ENCODE results near the gene PDGFRB. TPM values are rescaled to one million over a fixed set of nuclear protein-coding genes. Genes with fewer than 3 reads are reported as not detected.
A peak's percentile ranks its signal among the peaks of the same experiment; 100 is the strongest.
"Not testable (repeated sequence)": the region's sequence is repeated elsewhere in the genome, so short reads cannot be mapped to it uniquely, and the experiment has no call there.

The PDGFRB gene
- total and polyA plus RNA-seq, 9 donors = 102 to 302 (median 207) TPM

DNA sequence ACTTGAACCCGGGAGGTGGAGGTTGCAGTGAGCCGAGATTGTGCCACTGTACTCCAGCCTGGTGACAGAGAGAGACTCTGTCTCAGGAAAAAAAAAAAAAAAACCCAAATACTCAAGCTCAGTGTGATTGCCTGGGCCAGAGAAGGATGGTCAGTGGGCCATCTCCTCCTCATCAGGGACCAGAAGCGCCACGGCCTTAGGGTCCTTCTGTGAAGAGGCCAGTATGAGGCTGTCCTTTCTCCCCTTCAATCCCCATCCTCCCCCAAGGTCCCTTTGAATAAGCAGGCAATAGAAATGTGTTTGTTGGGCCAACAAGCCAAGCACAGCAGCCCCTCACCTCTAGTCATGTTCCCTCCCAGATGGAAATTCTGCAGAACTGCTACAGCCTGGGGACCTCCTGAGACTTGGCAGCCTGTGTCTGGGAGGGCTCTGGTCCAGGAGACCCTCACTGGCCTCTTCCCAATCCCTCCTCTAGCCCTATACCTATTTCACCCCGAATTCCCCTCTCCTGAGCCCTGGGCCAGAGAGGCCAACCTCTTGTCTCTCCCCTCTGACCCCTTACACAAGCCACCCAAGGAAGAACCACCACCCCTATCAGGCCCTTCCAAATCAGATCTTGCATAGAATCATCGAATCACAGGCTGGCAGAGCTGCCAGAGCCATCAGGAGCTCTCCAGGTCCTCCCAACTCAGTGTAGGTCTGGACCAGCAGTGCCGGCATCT lies 70.3 kb downstream of the PDGFRB start:
- WGBS, 3 donors = 74 to 94% (median 89%) methylated on average over 7 of the region's 7 CpGs
- H3K4me3 ChIP-seq = no peak overlapping the region

DNA sequence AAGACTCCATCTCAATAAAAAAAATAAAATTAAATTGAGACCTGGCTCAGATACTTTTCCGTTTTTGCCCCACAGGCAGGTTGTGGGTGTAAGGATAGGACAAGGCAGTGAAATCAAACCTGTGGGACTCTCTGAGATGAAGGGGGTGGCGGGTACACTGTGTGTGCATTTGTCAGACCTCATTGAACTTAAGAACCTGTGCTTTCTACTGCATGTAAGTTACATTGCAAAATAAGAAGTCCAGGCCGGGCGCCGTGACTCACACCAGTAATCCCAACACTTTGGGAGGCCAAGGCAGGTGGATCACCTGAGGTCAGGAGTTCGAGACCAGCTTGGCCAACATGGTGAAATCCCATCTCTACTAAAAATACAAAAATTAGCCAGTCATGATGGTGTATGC lies 70.9 kb downstream of the PDGFRB start:
- H3K27me3 ChIP-seq; H3K4me1 ChIP-seq (ENCODE audit: insufficient read depth); H3K9me3 ChIP-seq; H3K4me3 ChIP-seq; intact Hi-C loops (cut with DNase I); H3K27ac ChIP-seq; H3K36me3 ChIP-seq; DNase-seq: not testable (repeated sequence)
- 93 to 98% (median 93%) methylated on average over 6 of the region's 6 CpGs for WGBS, 3 donors

More for the DNA sequence above, 70.3 kb downstream of the PDGFRB start:
- Histone ChIP-seq H3K27ac (no peak overlapping the region), H3K36me3 (no peaks in the 10 kb centered on the region), H3K4me1 (ENCODE audit: insufficient read depth) (no peaks in the 10 kb centered on the region), H3K27me3 (no peaks in the 10 kb centered on the region), H3K9me3 (no peaks in the 10 kb centered on the region)
- DNase-seq = no peak
- intact Hi-C loops (cut with DNase I) = no loop called here
- TF ChIP-seq EP300 (IDR thresholded peaks at IDR 0.05) = no peak
- no peak for TF ChIP-seq POLR2A (IDR thresholded peaks at IDR 0.05)
- TF ChIP-seq, protein P1, sequence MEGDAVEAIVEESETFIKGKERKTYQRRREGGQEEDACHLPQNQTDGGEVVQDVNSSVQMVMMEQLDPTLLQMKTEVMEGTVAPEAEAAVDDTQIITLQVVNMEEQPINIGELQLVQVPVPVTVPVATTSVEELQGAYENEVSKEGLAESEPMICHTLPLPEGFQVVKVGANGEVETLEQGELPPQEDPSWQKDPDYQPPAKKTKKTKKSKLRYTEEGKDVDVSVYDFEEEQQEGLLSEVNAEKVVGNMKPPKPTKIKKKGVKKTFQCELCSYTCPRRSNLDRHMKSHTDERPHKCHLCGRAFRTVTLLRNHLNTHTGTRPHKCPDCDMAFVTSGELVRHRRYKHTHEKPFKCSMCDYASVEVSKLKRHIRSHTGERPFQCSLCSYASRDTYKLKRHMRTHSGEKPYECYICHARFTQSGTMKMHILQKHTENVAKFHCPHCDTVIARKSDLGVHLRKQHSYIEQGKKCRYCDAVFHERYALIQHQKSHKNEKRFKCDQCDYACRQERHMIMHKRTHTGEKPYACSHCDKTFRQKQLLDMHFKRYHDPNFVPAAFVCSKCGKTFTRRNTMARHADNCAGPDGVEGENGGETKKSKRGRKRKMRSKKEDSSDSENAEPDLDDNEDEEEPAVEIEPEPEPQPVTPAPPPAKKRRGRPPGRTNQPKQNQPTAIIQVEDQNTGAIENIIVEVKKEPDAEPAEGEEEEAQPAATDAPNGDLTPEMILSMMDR (IDR thresholded peaks at IDR 0.05) = no peak

DNA sequence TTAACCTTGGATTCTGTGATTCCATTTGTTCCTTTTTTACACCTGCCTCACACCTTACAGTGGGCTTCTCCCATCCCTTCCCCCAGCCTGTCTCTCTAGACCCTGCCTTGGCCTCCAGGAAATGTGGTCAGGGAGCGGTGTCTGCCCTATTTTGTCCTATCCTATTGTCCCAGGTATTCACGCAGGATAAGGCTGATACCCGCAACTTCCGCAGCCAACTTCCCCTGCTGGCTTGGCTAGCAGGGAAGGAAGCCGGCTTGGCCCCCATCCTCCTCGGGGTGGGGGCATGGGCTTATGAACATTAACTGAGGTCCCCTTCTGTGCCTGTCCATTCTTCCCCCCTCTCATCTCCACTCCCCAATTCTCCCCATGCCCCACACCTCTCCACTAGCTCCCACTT lies 72.8 kb downstream of the PDGFRB start:
- no peak overlapping the region for H3K4me3 ChIP-seq
- TF ChIP-seq, protein P1 (IDR thresholded peaks at IDR 0.05) = no peak
- TF ChIP-seq POLR2A (IDR thresholded peaks at IDR 0.05) = no peak
- TF ChIP-seq EP300 (IDR thresholded peaks at IDR 0.05) = no peak
- H3K27ac ChIP-seq = no peak overlapping the region
- H3K4me1 ChIP-seq (ENCODE audit: insufficient read depth) = no peaks in the 10 kb centered on the region
- intact Hi-C loops (cut with DNase I) = no loop called here
- H3K36me3 ChIP-seq = no peaks in the 10 kb centered on the region
- WGBS, 3 donors = 93% methylated on average over 6 of the region's 6 CpGs
- DNase-seq = no peak
- H3K27me3 ChIP-seq = no peaks in the 10 kb centered on the region
- H3K9me3 ChIP-seq = no peaks in the 10 kb centered on the region

DNA sequence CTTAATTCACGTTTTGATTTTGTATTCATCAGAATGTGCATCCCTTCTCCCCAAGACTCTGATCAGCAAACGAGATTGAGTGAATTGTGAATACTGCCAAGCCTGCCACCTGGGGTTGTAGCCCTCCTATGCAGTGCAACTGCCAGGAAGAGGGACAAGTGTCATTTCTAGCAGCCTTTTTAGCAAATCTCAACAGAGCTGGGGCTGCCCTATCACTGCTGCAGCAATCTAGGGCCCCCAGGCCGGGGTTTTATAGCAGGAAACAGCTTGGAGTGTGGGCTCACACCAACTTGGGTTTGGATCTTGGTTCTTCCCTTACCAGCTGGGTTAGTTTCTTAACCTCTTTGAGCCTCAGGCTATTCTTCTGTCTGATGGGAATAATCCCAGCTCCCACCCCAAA lies 73.3 kb downstream of the PDGFRB start:
- H3K4me3 ChIP-seq = no peak overlapping the region
- H3K27ac ChIP-seq = no peak overlapping the region
- intact Hi-C loops (cut with DNase I) = no loop called here
- TF ChIP-seq POLR2A (IDR thresholded peaks at IDR 0.05) (no peak), EP300 (IDR thresholded peaks at IDR 0.05) (no peak)
- TF ChIP-seq, protein P1 (IDR thresholded peaks at IDR 0.05) = no peak
- H3K36me3 ChIP-seq = no peaks in the 10 kb centered on the region
- WGBS, 3 donors = 53 to 62% (median 60%) methylated on average over 3 of the region's 3 CpGs
- no peaks in the 10 kb centered on the region for H3K27me3 ChIP-seq
- no peak for DNase-seq
- H3K9me3 ChIP-seq = no peaks in the 10 kb centered on the region
- H3K4me1 ChIP-seq (ENCODE audit: insufficient read depth) = no peaks in the 10 kb centered on the region

DNA sequence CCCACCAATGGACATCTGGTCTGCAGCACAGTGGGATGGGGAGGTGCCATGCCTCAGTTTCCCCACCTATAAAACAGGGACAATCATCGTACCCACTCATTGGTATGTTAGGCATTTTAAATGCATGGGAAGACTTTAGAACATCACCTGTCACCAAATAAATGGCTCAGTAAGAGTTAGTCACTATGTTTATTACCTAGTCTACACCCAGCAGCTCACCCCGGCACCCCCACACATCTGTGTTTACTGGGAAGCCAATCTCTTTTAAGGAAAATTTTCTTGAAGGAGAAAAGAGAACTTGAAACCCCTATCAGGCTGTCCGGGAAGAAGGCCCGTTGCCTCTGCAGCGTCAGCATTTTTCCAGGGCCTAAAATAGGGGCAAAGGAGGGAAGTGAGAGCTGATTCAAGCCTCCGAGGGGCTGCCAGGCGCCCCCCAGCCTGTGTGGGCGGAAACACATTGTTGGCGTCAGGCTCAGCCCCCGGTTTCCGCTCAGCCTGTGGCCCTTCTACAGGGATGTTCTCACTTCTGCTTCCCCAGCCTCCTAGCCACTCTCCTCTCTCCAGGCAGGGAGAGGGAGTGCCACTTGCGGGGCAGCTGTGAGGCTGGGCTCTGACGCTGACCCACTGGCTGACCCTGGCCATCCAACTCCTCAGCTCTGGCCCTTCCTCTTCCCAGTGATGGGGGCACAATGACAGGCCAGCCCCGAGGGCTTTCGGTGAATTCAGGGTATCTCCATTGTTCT lies 73.9 kb downstream of the PDGFRB start:
- Histone ChIP-seq H3K4me1 (ENCODE audit: insufficient read depth) (no peaks in the 10 kb centered on the region), H3K36me3 (no peaks in the 10 kb centered on the region), H3K9me3 (no peaks in the 10 kb centered on the region), H3K4me3 (no peak overlapping the region), H3K27ac (peak overlapping the region in 1 of 2 donors; percentile 10), H3K27me3 (no peaks in the 10 kb centered on the region)
- no peak for TF ChIP-seq EP300 (IDR thresholded peaks at IDR 0.05)
- TF ChIP-seq, protein P1 (IDR thresholded peaks at IDR 0.05) = no peak
- TF ChIP-seq POLR2A (IDR thresholded peaks at IDR 0.05) = no peak
- WGBS, 3 donors = 14 to 16% (median 16%) methylated on average over 15 of the region's 15 CpGs
- DNase-seq = peak; percentile 35 to 75 (median 58)
- intact Hi-C loops (cut with DNase I) = no loop called here

Measured in ovary (tissue), 9 donors.